ENCODE data around the gene SSBP3.

DNA sequence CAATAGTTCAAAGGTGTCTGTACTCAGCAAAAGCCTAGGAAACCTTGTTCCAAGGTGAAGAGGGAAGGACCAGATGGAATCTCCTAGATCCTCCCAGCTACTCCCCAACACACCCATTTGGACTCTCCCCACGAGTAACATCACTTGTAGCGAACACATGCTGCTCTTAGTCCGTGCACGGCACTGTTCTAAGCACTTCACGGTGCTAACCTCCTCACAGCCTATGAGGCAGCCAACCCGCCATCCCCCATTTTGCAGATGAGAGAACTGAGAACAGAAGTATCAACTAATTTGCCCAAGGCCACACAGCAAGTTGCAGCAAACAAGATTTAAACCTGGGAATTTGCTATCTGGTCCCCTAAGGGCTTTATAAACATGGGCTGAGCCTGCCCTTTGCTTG, 182.0 kb downstream of the SSBP3 start:
- no peak for TF ChIP-seq JUND (IDR thresholded peaks at IDR 0.05)
- TF ChIP-seq, protein P1, sequence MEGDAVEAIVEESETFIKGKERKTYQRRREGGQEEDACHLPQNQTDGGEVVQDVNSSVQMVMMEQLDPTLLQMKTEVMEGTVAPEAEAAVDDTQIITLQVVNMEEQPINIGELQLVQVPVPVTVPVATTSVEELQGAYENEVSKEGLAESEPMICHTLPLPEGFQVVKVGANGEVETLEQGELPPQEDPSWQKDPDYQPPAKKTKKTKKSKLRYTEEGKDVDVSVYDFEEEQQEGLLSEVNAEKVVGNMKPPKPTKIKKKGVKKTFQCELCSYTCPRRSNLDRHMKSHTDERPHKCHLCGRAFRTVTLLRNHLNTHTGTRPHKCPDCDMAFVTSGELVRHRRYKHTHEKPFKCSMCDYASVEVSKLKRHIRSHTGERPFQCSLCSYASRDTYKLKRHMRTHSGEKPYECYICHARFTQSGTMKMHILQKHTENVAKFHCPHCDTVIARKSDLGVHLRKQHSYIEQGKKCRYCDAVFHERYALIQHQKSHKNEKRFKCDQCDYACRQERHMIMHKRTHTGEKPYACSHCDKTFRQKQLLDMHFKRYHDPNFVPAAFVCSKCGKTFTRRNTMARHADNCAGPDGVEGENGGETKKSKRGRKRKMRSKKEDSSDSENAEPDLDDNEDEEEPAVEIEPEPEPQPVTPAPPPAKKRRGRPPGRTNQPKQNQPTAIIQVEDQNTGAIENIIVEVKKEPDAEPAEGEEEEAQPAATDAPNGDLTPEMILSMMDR (IDR thresholded peaks at IDR 0.05 in 2 of 3, conservative IDR thresholded peaks at IDR 0.05 in 1 of 3; ENCODE audit: borderline replicate concordance in 1 of 3, insufficient read depth in 1 of 3, low read depth in 2 of 3, low read length in 2 of 3): no peak
- TF ChIP-seq EZH2 (IDR thresholded peaks at IDR 0.05): no peak
- no peak for TF ChIP-seq ZFX (IDR thresholded peaks at IDR 0.05)
- no peak for TF ChIP-seq POLR2A (IDR thresholded peaks at IDR 0.05; ENCODE audit: borderline replicate concordance, extremely low read depth, insufficient read depth, insufficient read length)
- no peak for TF ChIP-seq SP1 (IDR thresholded peaks at IDR 0.05; ENCODE audit: low read depth)
- TF ChIP-seq, protein P2, sequence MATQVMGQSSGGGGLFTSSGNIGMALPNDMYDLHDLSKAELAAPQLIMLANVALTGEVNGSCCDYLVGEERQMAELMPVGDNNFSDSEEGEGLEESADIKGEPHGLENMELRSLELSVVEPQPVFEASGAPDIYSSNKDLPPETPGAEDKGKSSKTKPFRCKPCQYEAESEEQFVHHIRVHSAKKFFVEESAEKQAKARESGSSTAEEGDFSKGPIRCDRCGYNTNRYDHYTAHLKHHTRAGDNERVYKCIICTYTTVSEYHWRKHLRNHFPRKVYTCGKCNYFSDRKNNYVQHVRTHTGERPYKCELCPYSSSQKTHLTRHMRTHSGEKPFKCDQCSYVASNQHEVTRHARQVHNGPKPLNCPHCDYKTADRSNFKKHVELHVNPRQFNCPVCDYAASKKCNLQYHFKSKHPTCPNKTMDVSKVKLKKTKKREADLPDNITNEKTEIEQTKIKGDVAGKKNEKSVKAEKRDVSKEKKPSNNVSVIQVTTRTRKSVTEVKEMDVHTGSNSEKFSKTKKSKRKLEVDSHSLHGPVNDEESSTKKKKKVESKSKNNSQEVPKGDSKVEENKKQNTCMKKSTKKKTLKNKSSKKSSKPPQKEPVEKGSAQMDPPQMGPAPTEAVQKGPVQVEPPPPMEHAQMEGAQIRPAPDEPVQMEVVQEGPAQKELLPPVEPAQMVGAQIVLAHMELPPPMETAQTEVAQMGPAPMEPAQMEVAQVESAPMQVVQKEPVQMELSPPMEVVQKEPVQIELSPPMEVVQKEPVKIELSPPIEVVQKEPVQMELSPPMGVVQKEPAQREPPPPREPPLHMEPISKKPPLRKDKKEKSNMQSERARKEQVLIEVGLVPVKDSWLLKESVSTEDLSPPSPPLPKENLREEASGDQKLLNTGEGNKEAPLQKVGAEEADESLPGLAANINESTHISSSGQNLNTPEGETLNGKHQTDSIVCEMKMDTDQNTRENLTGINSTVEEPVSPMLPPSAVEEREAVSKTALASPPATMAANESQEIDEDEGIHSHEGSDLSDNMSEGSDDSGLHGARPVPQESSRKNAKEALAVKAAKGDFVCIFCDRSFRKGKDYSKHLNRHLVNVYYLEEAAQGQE (IDR thresholded peaks at IDR 0.05; ENCODE audit: low read depth): no peak
- no peak for TF ChIP-seq CBX3 (IDR thresholded peaks at IDR 0.05; ENCODE audit: low read depth)
- no peak for TF ChIP-seq FOSL1 (IDR thresholded peaks at IDR 0.05; ENCODE audit: low read depth)
- TF ChIP-seq ZNF274 (IDR thresholded peaks at IDR 0.05; ENCODE audit: low read depth, low read length): no peak
- TF ChIP-seq, protein P3, sequence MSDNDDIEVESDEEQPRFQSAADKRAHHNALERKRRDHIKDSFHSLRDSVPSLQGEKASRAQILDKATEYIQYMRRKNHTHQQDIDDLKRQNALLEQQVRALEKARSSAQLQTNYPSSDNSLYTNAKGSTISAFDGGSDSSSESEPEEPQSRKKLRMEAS (IDR thresholded peaks at IDR 0.05): no peak
